Stimulated activated CD4-positive, alpha-beta T cell treated with anti-CD3 and anti-CD28 coated beads, Interleukin-4, amount 100 ng/mL, for 1 hour (primary cell): ENCODE results near the gene GEMIN8.

ENCODE experiments used
- DNase-seq: peaks from one replicate; pipeline ENCODE4 v3.0.0-alpha.2; 2020

The GEMIN8 gene

DNA sequence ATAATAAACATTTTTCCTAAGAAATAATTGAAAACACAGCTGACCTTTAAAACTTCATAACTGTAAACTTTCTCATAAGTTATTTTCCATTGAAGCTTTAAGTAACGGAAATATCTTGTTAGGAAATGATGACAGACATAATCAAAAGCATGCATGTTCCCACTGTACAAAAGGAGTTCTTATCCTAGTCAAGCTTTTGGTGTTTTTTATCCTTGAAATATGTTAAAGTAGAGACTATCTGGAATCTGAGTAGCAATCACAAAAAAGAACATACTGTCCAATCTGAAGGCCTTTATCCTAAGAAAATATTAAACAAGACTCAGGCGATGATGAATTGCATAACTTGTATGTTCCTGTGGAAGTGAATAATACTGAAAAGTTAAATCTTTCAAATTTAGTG is 14.4 kb downstream of the GEMIN8 start:
- DNase-seq: no peak

DNA sequence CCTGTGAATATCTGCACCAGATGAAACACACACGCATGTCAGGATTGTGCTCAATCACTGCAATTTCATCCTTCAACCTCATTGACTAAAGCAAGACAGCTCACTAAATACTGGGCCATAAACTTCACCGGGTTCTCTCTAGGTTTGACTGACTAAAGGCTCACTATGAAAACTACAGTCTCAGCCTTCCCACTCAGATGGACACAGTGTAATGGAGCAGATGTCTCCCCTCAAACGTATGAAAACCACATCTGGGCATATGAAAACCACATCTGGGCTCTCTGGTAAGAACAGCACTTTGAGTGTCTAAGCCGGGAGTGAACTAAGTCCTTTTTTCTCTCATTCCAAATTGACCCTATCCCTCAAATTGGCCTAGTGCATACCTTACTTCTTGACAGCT is 15.2 kb downstream of the GEMIN8 start:
- DNase-seq: no peak

DNA sequence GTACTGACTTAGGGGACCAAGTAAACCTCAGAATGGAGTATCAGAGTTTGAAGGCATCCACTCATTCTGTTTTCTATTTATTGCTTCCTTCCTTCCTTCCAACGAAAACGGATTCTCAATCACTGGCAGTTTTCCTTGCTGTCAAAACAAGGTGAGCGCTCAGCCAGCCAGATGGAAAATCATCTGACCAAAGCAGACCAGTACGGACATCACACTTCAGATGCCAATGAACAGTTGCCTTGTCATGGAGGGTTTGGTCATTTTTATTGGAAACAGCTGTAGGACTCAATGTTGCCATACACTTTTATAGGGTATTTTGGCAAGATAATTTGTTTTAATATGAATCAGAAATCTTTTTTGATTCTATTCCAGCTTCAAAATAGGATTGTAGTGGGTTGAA is 16.6 kb downstream of the GEMIN8 start:
- no peak for DNase-seq

DNA sequence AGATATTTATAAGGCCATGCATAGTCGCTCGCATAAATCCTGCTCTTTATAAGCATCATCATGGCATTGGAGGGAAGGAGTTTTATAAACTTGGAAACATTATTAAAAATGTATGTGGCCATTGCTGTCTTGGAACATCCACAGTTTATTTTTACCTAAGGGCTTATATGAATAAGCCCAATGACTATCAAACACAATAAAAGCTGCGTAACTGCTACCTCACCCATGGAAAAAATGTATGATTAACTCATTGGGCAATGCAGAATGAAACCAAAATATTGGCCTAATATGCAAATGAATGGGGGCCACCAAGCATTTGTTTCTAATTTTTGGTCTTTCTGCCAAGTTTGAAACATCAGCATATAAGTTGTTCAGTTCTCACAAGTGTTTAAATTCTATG is 19.1 kb downstream of the GEMIN8 start:
- DNase-seq: no peak

DNA sequence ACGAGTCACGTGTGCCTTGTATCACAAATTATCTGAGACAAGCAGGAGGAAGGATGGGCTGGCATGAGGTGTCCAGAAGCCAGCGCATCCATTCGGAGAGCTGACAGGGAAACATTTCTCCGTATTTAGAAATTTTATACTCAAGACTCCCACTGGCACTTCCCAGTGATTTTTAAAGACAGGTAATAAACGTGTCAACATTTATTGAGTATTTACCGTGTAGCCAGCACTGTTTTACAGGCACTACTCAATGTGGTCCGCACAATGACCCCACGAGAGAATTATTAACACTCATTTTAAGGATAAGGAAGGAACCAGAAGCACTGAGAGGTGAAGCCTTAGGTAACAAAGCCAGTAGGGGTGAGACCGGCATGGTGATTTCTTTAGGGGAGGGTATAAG is 23.2 kb downstream of the GEMIN8 start:
- DNase-seq: no peak

DNA sequence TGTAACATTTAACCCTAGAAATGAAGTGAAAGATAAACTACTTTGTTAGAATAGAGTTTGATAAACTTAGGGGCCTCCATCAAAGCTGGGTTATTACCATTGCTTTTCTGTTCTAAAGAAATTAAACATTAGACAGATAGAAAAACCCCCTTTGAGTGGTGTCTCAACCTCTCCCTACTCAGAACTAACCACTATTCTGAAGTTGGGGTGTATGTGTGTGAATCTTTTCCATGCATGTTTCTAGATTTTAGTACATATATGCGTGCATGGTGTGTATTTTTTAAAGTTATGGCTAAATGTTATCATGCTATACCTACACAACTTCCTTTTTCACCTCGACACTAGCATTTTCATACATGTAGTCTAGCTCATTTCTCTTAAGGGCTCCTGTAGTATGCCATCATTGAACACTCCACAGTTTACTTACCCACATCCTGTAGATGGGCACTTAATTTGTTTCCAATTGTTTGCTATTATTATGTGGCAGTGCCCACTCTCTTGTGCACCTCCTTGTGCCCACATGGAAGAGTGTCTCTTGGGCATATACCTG is 25.7 kb downstream of the GEMIN8 start:
- DNase-seq: no peak

DNA sequence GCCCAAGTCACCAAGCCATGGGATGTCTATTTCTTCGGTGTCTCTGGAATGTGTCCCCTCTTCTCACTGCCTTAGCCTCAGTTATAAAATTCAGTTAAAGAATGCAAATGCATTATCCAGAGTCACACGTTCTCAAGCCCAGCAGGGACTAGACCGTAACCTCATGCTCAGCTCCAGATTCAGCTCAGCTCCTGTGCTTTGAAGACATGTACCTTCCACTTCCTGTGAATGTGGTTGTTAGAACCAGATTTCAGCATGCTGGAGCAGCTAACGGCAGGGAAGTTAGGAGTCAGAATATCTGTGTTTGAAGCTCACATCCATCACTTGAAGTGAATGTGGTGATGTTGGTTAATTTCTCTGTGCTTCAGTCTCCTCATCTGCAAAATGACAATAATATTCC is 26.7 kb downstream of the GEMIN8 start:
- no peak for DNase-seq

DNA sequence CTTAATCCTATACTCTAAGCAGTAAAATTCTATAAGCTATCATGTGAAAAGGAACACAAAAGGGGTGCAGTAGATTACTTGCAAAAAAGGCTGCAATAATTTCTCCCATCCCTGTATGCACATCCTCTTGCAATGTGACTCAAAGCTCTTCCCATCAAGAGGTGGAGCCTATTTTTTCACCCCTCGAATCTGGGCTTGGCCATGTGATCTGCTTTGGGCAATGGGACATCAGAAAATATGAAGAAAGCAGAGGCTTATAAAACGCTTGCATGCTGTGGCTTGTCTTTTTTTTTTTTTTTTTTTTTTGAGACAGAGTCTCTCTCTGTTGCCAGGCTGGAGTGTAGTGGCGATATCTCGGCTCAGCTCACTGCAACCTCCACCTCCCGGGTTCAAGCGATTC is 33.0 kb downstream of the GEMIN8 start:
- DNase-seq: no peak

DNA sequence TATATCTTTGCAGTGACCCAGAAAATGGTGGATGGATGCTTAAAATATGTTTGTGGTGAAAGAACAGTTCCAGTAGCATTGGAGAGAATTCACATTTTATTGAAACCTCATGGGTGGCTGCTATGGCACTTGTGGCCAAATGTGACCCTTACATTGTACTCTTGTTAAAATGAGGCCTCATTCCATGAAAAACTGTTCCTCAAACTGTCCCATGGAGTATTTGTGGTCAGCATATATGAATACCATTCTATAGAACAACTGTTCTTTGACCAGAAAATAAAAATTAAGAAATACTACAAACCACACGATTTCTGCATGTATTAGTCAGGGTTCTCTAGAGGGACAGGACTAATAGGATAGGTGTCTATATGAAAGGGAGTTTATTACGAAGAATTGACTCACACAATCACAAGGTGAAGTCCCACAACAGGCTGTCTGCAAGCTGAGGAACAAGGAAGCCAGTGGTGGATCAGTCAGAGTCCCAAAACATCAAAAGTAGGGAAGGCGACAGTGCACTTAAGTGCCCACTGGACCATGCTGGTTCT is 35.1 kb downstream of the GEMIN8 start:
- DNase-seq: no peak

DNA sequence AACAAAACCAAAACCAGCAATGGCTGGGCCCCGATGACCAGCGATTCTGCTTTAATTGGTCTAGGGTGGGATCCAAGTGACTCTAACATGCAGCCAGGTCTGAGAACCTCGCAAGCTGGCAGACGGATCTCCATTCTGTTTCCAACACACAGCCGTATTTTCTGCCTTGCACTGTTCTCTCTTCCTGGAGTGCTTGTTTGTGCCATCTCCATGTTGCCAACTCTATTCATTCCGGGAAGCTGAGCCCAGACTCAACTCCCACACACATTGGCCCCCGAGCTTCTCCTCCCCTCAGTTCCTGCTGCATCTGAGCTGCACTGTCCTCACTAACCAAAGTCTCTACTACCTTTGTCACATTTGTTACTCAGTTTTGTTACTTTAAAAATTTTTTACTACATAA is 35.6 kb downstream of the GEMIN8 start:
- no peak for DNase-seq

DNA sequence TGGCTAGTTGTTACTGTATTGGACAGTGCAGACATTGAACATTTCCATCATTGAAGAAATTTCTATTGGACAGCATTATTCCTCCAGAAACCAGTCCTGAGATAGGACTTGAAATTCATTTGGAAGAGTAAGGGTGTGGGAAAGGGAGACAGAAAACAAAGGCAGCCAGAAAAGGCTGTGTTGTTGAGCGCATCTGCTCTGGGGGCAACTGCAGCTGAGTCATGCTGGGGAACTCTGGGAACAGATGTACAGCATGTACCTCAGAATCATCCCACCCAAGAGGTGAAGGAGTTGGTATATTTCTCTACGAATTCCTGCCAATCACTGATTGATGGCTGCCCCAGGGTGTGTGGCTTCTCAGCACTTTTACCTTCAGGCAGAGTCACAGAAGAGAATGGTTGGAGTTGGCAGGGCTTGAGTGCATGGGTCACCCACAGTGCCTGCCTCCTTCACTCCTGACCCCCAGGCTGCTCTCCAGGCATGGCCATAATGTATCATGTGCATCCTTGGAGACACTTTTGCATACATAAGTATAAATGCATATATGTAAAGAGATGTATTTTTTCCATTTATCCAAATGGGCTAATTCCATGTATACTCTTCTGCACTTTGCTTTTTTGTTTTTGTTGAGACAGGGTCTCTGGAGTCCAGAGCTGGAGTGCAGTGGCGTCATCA is 39.4 kb downstream of the GEMIN8 start:
- no peak for DNase-seq

DNA sequence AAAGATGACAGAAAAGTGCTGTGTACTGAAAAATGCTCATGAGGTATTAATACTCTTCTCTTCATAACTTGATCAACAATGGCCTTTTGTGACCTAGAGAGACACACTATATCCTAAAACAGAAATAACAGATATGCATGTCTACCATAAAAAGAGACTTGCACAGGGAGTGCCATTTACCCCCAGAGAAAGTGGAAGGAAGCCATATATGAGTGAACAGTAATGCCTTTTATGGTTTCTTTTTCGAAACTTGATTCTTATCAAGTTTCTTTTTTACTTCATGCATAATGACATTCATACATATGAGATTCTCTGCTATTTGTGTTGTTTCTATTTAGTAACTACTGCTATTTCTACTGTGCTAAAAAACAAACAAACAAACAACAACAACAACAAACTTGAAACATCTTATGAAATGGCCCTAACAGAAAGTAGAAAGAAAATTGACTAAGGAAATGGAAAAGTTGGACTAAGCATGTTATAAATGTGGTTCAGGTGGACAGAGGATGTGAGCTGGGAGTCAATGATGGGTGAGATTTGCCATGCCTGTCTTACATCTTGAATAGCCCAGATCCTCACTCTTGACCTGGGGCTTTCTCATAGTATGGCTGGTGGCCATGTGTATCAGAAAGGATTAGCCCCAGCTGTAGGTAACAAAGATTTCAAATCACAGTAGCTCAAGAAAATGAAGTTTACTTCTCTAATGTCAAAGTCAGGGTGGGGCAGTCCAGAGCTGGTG is 43.8 kb downstream of the GEMIN8 start:
- no peak for DNase-seq

DNA sequence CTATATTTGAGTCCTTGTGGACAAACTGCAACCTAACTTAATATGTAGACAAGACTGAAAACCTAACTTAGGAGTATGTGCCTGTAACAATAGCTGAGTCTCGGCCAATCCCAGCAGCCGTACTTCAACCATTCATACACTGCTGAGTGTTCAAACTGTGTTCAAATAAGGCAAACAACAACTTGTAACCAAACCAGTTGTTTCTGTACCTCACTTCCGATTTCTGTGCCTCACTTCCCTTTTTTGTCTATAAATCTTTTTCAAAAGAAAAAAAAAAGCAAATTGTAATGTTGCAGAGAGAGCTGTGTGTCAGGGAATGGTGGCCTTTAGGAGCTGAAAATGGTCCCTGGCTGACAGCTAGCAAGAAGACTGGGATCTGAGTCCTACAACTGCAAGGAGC is 46.0 kb downstream of the GEMIN8 start:
- DNase-seq: no peak

DNA sequence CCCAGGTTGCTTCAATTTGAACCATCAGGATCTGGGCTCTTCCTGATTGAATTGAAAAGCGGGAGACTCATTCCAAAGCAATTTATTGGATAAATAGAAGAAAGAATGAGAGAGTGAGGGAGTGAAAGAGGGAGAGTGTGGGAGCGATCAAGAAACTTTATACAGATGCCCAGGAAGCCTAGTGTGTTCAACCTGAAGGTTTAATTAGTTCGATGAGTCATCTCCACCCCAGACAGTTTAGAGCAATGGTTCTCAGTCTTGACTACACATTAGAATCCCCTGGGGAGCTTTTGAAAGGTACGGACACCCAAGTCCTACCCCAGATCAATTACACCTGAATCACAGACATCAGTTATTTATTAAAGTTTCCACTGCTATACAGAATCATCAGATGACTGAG is 61.5 kb downstream of the GEMIN8 start:
- DNase-seq: no peak

DNA sequence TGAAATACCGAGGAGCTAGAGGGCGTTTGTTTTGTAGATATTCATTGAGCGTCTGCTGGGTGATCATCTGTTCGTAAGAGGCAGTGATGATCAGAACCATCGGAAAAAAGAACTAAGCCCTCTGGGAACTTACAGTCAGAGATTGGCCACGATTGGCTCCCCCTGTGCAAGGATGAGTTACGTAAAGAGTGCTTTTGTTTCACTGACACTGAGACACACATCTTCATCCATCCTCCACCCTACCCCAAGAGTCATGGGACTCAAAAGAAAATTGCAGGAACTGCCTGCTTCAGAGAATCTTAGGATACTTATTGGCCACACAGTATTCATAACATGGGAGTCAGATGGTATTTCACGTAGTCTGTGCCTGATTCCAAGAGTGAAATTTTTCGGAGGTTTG is 62.1 kb downstream of the GEMIN8 start:
- no peak for DNase-seq

DNA sequence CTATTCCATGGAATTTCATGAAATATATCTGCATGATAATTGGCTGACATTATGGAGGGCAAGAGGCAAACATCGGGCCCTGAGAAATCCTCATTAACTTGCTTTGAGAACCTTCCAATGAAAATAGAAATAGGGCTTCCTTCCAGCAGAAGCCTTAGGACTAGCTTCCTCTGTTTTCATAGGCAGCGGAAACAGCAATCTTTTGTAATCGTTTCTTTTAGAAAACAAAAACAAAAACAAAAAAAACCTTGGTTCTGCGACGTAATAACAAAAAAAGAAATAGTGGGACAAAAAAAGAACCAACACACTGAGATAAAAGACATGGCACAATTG is 62.9 kb downstream of the GEMIN8 start:
- DNase-seq: no peak

DNA sequence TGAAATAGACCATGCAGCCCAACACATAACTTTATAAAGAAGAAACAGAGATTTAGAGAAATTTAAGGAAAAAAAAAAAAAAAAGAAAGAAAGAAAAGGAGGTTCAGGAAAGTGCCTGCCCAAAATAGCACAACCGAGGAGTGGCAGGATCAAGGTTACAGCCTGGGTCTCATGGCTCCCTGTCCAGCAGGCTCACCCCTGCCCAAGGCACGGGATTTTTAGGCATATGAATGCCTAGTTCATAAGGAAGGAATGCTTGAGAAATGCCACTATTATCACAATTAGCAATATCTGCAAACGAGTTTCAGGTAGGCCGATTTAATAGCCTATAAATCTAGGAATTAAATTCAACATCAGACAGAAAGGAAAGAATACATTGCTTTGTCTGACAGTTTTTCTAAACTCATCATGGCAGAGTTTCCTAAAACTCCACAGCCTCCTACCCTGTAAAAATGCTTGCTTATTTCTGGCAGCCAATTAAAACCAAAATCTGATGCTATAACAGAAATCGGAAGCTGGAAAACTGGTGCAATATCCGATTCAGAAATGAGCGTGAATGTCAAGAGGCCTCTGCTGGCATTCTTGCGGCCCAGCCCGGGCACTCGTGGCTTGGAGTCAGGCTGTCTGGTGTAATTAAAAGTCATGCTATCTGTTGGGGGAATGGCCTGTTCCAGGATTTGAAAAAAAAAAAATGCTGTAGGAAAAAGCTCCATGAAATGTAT is 63.5 kb downstream of the GEMIN8 start:
- no peak for DNase-seq

DNA sequence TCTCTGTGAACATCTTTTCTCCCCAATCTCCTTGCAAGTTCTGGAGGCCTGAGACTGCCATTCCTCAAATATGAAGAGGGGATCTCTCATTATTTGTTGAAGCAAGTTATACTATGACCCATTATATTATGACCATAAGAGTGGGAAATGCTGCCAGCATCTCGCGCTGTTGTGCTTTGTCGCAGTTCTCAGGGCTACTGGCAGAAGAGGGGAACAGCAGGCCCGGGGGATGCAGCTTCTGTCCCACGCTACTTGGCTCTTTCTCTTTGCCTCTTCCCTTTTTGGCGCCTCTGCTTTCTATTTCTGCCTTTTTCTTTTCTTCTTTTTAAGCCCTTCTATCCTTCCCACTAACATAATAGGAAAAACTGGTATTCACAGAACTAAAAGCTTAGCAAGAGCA is 64.2 kb downstream of the GEMIN8 start:
- no peak for DNase-seq

DNA sequence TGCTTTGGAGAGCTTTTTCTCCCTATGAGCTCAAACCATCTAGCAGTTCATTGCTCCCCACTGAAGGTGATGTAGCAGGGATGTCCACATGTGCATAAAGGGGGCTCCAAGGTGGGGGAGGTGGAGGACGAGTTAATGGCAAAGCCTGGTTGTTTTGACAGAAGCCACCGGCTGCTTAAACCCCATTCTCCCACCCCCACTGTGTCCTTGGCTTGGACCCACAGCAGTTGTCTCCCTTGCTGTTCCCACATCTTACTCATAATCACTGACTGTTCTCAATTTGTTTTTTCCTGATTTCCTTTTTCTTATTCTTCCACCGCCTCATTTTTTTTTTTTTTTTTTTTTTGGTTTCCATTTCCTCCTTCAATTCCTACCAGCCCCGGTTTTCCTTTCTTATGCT is 72.7 kb downstream of the GEMIN8 start:
- no peak for DNase-seq
